NOMO-1 treated with DMSO at 0.1 percent for 48 hours (cell line): Measurements from ENCODE around the gene INKA2.
A peak's percentile ranks its signal among the peaks of the same experiment; 100 is the strongest.

Experiments used
- DNase-seq: peaks from one replicate; lab custom pipeline; 2025; ENCODE audit not compliant: unreplicated experiment; lab: John Stamatoyannopoulos, UW

Gene INKA2

DNA sequence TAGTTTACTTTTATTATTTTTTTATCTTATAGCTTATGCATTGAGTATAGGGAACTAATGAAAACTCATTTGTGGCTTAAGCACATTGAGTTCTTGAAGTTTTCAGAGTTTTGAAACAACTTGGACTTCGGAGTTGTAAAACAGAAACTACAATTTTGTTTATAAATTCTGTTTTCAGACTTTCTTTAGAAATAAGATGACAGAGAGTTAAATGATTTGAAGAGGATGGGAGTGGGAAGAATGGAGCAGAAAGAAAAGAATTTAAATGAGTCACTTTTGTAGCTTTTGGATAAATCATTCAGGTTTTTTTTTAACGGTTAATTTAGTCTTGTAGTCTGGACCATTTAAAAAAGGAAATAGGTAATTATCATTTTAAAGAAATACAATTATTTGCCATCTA lies 32.3 kb downstream of the INKA2 start:
- DNase-seq, result no peak

DNA sequence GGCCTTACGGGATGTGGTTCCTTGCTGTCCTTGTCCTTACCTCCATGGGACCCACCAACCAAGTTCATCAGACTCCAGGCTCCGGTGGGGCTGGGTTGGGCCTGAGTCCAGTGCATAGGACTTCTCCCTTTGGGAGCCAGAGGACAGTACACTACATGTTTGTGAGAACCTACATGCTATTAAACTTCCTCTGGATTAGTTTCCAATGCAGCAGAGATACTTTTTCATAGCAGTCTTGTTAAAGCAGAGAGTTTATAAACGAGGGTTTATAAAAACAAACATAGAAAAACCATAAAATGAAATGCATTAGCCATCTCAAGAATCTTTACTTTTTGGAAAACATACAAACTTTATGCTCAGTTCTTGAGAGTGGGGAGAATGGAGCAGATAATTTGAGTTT lies 33.4 kb downstream of the INKA2 start:
- no peak for DNase-seq

DNA sequence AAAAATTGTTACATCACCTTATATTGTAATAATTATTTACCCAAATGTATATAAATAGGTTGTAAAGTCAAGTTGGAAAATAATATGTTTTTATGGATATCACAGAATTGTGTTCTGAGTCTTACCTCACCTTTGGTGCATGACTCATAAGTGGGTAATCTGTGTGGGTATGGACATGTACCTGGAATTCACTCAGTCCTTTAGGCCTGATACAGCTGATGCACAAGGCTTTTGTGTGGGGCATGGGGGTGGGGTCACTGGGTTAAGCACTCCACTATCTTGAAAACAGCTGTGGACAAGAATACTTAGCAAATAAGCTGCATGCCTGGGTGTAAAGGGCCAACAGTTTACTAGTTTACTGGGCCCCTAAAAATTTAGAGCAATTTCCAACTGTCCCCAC lies 34.4 kb downstream of the INKA2 start:
- no peak for DNase-seq

DNA sequence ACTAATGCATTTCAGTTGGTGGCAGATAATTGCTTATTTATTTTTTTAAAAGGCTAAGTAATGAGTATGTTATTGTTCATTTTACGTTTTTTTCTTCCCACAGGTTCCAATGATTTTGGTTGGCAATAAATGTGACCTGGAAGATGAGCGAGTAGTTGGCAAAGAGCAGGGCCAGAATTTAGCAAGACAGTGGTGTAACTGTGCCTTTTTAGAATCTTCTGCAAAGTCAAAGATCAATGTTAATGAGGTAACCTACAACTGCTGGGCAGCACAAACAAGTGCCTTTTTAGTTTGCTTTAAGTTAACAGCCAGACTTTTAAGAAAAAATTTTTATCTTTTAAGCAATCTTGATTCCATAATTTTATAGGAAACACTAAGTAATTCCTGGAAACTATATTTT lies 35.0 kb downstream of the INKA2 start:
- DNase-seq, result no peak

DNA sequence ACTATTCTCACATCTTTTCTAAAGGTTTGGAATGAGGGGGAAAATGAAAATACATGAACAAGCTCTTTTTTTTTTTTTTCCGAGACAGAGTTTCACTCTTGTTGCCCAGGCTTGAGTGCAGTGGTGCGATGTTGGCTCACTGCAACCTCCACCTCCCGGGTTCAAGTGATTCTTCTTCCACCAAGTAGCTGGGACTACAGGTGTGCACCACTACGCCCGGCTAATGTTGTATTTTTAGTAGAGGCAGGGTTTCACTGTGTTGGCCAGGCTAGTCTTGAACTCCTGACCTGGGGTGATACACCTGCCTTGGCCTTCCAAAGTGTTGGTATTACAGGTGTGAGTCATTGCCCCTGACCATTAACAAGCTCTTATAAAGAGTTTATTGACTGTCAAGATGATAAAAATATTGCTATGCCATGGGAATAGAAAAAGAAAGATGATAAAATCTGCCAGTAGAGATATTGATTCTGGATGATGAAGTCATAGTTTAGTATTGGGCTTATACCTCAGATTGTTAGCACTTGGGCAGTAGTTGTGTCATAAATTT lies 36.6 kb downstream of the INKA2 start:
- DNase-seq, result no peak

DNA sequence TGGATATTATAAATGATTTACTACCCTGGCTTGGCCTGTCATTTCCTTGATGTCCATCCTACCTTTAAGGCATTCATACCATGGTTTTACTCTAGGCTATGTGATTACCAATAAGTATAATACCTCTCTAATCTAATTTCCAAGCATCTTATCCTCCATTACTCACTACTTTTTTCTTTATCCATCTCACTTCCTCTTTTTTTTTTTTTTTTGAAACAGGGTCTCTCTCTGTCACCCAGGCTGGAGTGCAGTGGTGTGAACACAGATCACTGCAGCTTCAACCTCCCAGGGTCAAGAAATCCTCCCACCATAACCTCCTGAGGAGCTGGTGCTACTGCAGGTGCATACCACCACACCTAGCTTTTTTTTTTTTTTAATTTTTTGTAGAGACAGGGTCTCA lies 39.9 kb downstream of the INKA2 start:
- peak; percentile 9 for DNase-seq

DNA sequence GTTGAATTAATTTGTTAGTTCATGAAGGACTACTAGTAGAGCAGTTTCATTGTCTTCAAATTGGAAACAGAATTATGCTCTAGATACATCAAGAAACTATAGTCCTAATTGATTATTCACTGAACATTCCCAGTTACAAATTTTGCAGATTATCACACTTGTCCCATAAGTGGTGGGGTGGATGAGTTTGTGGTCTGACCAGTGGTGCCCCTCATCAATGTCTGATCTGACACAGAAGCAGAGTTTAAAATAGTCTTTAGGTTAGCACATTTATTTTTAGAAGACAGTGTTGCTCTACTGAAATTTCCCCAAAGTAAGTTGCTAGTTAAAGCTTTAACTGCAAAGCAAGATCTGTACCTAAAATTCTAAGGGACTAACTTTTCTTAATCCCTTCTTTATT lies 42.9 kb downstream of the INKA2 start:
- DNase-seq, result no peak

DNA sequence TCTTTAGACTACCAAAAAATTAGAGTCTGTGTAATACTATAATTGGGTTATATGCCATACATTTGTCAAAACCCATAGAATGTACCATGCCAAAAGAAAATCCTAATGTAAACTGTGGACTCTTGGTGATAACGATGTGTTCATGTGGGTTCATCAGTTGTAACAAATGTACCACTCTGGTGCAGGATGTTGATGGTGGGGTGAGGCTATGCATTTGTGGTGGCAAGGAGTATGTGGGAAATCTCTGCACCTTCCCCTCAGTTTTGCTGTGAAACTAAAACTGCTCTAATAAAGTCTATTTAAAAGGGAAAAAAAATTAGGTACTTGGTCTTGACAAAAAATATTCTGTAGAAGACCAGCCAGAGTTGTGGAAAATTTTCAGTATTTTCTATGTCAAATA lies 43.4 kb downstream of the INKA2 start:
- DNase-seq, result no peak

DNA sequence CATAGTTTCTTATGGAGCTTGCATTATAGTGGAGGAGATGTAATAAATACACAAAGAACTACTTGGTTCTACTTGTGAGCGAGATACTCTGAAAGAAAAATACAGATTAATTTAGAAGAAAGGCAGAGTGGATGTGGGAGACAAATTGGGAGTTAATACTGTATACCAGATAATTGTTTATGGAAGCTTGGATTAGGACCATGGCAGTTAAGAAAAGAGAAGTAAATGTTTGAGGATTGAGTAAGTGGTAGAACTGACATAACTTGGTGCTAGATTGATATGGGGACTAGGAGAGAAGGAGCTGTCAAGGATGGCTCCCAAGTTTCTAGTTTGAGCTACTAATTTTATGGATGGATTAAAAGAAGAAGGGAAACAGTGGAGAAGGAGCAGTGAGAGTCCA lies 47.3 kb downstream of the INKA2 start:
- no peak for DNase-seq

DNA sequence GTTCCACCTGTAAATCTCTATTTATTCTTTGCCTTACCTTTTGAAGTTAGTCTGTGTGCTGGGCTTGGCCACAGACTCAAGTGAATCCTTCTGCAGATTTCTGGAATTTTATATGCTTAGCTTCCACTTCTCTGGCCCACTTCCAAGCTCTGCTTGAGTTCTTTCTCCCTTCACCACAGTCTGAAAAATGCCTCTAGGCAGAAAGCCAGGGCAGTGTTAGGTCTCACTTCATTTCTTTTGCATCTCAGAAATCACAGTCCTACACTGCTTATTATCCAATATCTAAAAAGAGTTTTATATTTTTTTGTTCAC lies 48.9 kb downstream of the INKA2 start:
- DNase-seq, result no peak
